Mesendoderm (in vitro differentiated cells): ENCODE measurements around the gene WDR87. TPM values are rescaled to one million over a fixed set of nuclear protein-coding genes. Genes with fewer than 3 reads are reported as not detected.
A peak's percentile ranks its signal among the peaks of the same experiment; 100 is the strongest.

Source experiments
- DNase-seq: peaks from one replicate; pipeline ENCODE4 v3.0.0; 2013
- H2AK5ac ChIP-seq: 2 replicates; pipeline ENCODE4 v1.6.1; 2013; ENCODE audit warnings: low read length, inconsistent platforms
- H2BK120ac ChIP-seq: 2 replicates; pipeline ENCODE4 v1.6.1; 2013; ENCODE audit warnings: low read depth, mild to moderate bottlenecking, low read length, moderate library complexity, mixed read lengths
- H2BK15ac ChIP-seq: replicated peaks from 2 replicates; pipeline ENCODE4 v1.6.1; 2013; ENCODE audit warnings: low read depth, mild to moderate bottlenecking, moderate library complexity
- H2BK5ac ChIP-seq: 2 replicates; pipeline ENCODE4 v1.6.1; 2013; ENCODE audit warnings: low read length, inconsistent platforms
- H3K18ac ChIP-seq: 2 replicates; pipeline ENCODE4 v1.6.1; 2013; ENCODE audit warnings: mild to moderate bottlenecking, low read length, mixed read lengths
- H3K23ac ChIP-seq: one replicate; pipeline ENCODE4 v1.6.1; 2013; ENCODE audit warnings: low read length
- H3K27ac ChIP-seq: 2 replicates; pipeline ENCODE4 v1.5.1; 2013; ENCODE audit warnings: low read depth, mild to moderate bottlenecking, inconsistent platforms, low read length, moderate library complexity
- H3K27me3 ChIP-seq: 2 replicates; pipeline ENCODE4 v1.6.1; 2013; ENCODE audit warnings: low read length, control low read depth, mild to moderate bottlenecking, inconsistent platforms; ENCODE audit not compliant: insufficient read depth, poor library complexity
- H3K36me3 ChIP-seq: 2 replicates; pipeline ENCODE4 v1.6.1; 2013; ENCODE audit warnings: low read length, inconsistent platforms; ENCODE audit not compliant: control insufficient read depth, insufficient read depth
- H3K4ac ChIP-seq: one replicate; pipeline ENCODE4 v1.6.1; 2013; ENCODE audit warnings: low read depth, mild to moderate bottlenecking, low read length, moderate library complexity
- H3K4me1 ChIP-seq: 2 replicates; pipeline ENCODE4 v1.6.1; 2013; ENCODE audit warnings: low read depth, low read length, inconsistent platforms; ENCODE audit not compliant: control insufficient read depth
- H3K4me2 ChIP-seq: 2 replicates; pipeline ENCODE4 v1.6.1; 2013; ENCODE audit warnings: low read length
- H3K4me3 ChIP-seq: 2 replicates; pipeline ENCODE4 v1.5.1; 2013; ENCODE audit warnings: mild to moderate bottlenecking, low read length
- H3K56ac ChIP-seq: one replicate; pipeline ENCODE4 v1.6.1; 2013; ENCODE audit warnings: low read length
- H3K79me1 ChIP-seq: 2 replicates; pipeline ENCODE4 v1.6.1; 2013; ENCODE audit warnings: low read length, inconsistent platforms
- H3K79me2 ChIP-seq: 2 replicates; pipeline ENCODE4 v1.6.1; 2013; ENCODE audit warnings: mild to moderate bottlenecking, low read length; ENCODE audit not compliant: control insufficient read depth, insufficient read depth
- H3K9ac ChIP-seq: 2 replicates; pipeline ENCODE4 v1.6.1; 2013; ENCODE audit warnings: low read length, inconsistent platforms
- H4K5ac ChIP-seq: one replicate; pipeline ENCODE4 v1.6.1; 2013; ENCODE audit warnings: low read length
- H4K8ac ChIP-seq: one replicate; pipeline ENCODE4 v1.6.1; 2013; ENCODE audit warnings: low read depth, mild to moderate bottlenecking, control low read depth, low read length, moderate library complexity
- WGBS: extraction: QIAGEN DNeasy Blood & Tissue Kit; methylation state at CpG from one replicate; pipeline ENCODE4 v1.1.7; 2013; ENCODE audit warnings: low lambda C conversion rate, missing lambda C conversion rate; ENCODE audit not compliant: insufficient coverage; ENCODE audit errors: extremely low coverage; 5-methylcytosine and 5-hydroxymethylcytosine counted together
- polyA plus RNA-seq, 2 experiments: library from polyadenylated mRNA; stranded (reverse); fragments of 200-250 nt; gene quantifications; one replicate each; pipeline ENCODE4 v1.2.3, GENCODE V29; 2013

Gene WDR87
- polyA plus RNA-seq (2013, experiment 1 of 2), result not detected
- polyA plus RNA-seq (2013, experiment 2 of 2), result under 0.01 TPM

GRCh38 chr19:37905946-37906868 is at the start of gene WDR87:
Gene WDR87, minus strand, starts transcription at chr19:37906594. Its CDS starts 8,355 bp downstream, at chr19:37898239.
- no peak within 1 kb of the TSS for H2BK15ac ChIP-seq
- H4K8ac ChIP-seq, result no peak within 1 kb of the TSS
- no peak within 1 kb of the TSS for H3K23ac ChIP-seq
- peak within 1 kb of the TSS; percentile 99 for H3K56ac ChIP-seq
- peak within 1 kb of the TSS; percentile 71 for H3K18ac ChIP-seq
- peak within 1 kb of the TSS; percentile 89 for H3K27ac ChIP-seq
- H3K4me1 ChIP-seq, result peaks cover 2% of the 10 kb centered on the region
- peak within 1 kb of the TSS; percentile 87 for H2BK5ac ChIP-seq
- peak within 1 kb of the TSS; percentile 71 for H3K4me2 ChIP-seq
- no peak within 1 kb of the TSS for H2AK5ac ChIP-seq
- no peak within 1 kb of the TSS for H4K5ac ChIP-seq
- H3K4ac ChIP-seq, result peak within 1 kb of the TSS; percentile 22
- no peaks in the 10 kb centered on the region for H3K36me3 ChIP-seq
- H3K9ac ChIP-seq, result peak within 1 kb of the TSS; percentile 91
- H3K4me3 ChIP-seq, result peak within 1 kb of the TSS; percentile 93
- no peaks in the 10 kb centered on the region for H3K27me3 ChIP-seq
- WGBS, result no CpG with 5 or more reads among the region's 63 CpGs
- peaks cover 7% of the 10 kb centered on the region for H3K79me1 ChIP-seq
- peak; percentile 96 for DNase-seq
- peaks cover 18% of the 10 kb centered on the region for H3K79me2 ChIP-seq
- no peak within 1 kb of the TSS for H2BK120ac ChIP-seq

- H3K27me3 ChIP-seq, result no peaks in the 10 kb centered on the region
- no peak overlapping the region for H3K23ac ChIP-seq
- peaks cover 4% of the 10 kb centered on the region for H3K79me1 ChIP-seq
- no peak overlapping the region for H3K4me2 ChIP-seq
- no peak overlapping the region for H2BK5ac ChIP-seq
- no peak overlapping the region for H3K4ac ChIP-seq
- WGBS, result no CpG with 5 or more reads among the region's 8 CpGs
- no peak overlapping the region for H2BK15ac ChIP-seq
- no peak overlapping the region for H3K4me3 ChIP-seq
- H3K36me3 ChIP-seq, result no peaks in the 10 kb centered on the region
- peaks cover 2% of the 10 kb centered on the region for H3K4me1 ChIP-seq
- no peak overlapping the region for H2AK5ac ChIP-seq
- no peak overlapping the region for H4K5ac ChIP-seq
- no peak overlapping the region for H3K27ac ChIP-seq
- no peak overlapping the region for H3K56ac ChIP-seq
- no peak for DNase-seq
- H2BK120ac ChIP-seq, result no peak overlapping the region
- no peak overlapping the region for H3K9ac ChIP-seq
- no peak overlapping the region for H3K18ac ChIP-seq
- peaks cover 3% of the 10 kb centered on the region for H3K79me2 ChIP-seq
- H4K8ac ChIP-seq, result no peak overlapping the region
Measured at GRCh38 chr19:37955986-37956385, 49.6 kb upstream of the WDR87 start.

GRCh38 chr19:37954421-37954874 is 48.1 kb upstream of the WDR87 start:
- no peak overlapping the region for H3K4ac ChIP-seq
- H3K4me3 ChIP-seq, result no peak overlapping the region
- peak; percentile 44 for DNase-seq
- no peak overlapping the region for H2AK5ac ChIP-seq
- peaks cover 3% of the 10 kb centered on the region for H3K79me2 ChIP-seq
- H3K36me3 ChIP-seq, result no peaks in the 10 kb centered on the region
- no peak overlapping the region for H3K56ac ChIP-seq
- no peak overlapping the region for H3K27ac ChIP-seq
- WGBS, result no CpG with 5 or more reads among the region's 10 CpGs
- H2BK120ac ChIP-seq, result no peak overlapping the region
- H2BK15ac ChIP-seq, result no peak overlapping the region
- H4K5ac ChIP-seq, result no peak overlapping the region
- H3K4me2 ChIP-seq, result no peak overlapping the region
- no peak overlapping the region for H3K9ac ChIP-seq
- H3K18ac ChIP-seq, result no peak overlapping the region
- no peak overlapping the region for H4K8ac ChIP-seq
- no peak overlapping the region for H3K23ac ChIP-seq
- peaks cover 4% of the 10 kb centered on the region for H3K79me1 ChIP-seq
- H3K27me3 ChIP-seq, result no peaks in the 10 kb centered on the region
- no peak overlapping the region for H2BK5ac ChIP-seq
- peaks cover 2% of the 10 kb centered on the region for H3K4me1 ChIP-seq

GRCh38 chr19:37953918-37954303 is 47.5 kb upstream of the WDR87 start:
- H3K36me3 ChIP-seq, result no peaks in the 10 kb centered on the region
- H3K79me2 ChIP-seq, result peaks cover 3% of the 10 kb centered on the region
- H2BK120ac ChIP-seq, result no peak overlapping the region
- H3K9ac ChIP-seq, result no peak overlapping the region
- no peak overlapping the region for H3K4ac ChIP-seq
- H3K79me1 ChIP-seq, result peaks cover 4% of the 10 kb centered on the region
- H3K27ac ChIP-seq, result no peak overlapping the region
- H3K18ac ChIP-seq, result no peak overlapping the region
- H3K4me3 ChIP-seq, result no peak overlapping the region
- no peak overlapping the region for H3K56ac ChIP-seq
- no peak overlapping the region for H3K4me2 ChIP-seq
- H2BK15ac ChIP-seq, result no peak overlapping the region
- H4K8ac ChIP-seq, result no peak overlapping the region
- H4K5ac ChIP-seq, result no peak overlapping the region
- no peaks in the 10 kb centered on the region for H3K27me3 ChIP-seq
- H2BK5ac ChIP-seq, result no peak overlapping the region
- no peak for DNase-seq
- H3K23ac ChIP-seq, result no peak overlapping the region
- 100% methylated on average over 1 of the region's 1 CpG for WGBS
- no peak overlapping the region for H2AK5ac ChIP-seq
- H3K4me1 ChIP-seq, result peaks cover 2% of the 10 kb centered on the region

- Histone ChIP-seq H3K79me2 (peaks cover 3% of the 10 kb centered on the region), H3K4me2 (no peak overlapping the region), H3K4me3 (no peak overlapping the region), H2AK5ac (no peak overlapping the region), H3K36me3 (no peaks in the 10 kb centered on the region), H2BK120ac (no peak overlapping the region), H3K56ac (no peak overlapping the region), H3K79me1 (peaks cover 4% of the 10 kb centered on the region), H3K4ac (no peak overlapping the region), H4K8ac (no peak overlapping the region), H2BK15ac (no peak overlapping the region), H2BK5ac (no peak overlapping the region), H3K18ac (no peak overlapping the region), H3K23ac (no peak overlapping the region), H4K5ac (no peak overlapping the region), H3K27ac (no peak overlapping the region), H3K4me1 (peaks cover 2% of the 10 kb centered on the region), H3K9ac (no peak overlapping the region), H3K27me3 (no peaks in the 10 kb centered on the region)
- peak; percentile 72 for DNase-seq
- no CpG with 5 or more reads among the region's 11 CpGs for WGBS
Measured at GRCh38 chr19:37953171-37953917, 47.0 kb upstream of the WDR87 start.
